Measurements from ENCODE around the gene DNAJC27.
A peak's percentile ranks its signal among the peaks of the same experiment; 100 is the strongest.

The DNAJC27 gene

DNA sequence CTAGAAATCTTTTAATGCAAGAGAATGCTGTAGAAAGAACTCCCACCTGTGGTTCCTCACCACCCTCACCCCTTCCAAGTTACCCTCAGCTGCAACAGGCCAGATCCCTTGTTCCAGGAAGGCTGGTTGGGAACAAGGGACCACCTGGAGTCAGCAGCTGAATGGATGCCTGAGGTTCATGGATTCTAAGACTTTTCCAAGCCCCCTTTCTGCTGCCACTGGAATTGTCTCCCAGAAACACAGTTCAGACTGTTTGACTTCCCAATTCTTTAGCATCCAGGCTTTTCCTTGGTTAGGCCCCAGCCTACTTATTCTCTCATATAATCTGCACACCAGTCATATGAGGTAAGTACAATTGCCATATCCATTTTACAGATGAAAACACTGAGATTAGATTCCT is 43.7 kb downstream of the DNAJC27 start:
- no peak overlapping the region for H3K4me3 ChIP-seq (ENCODE audit: low read length)
- no peaks in the 10 kb centered on the region for H3K9me3 ChIP-seq (ENCODE audit: control insufficient read depth, insufficient read depth, low read length)
- H3K4me1 ChIP-seq (ENCODE audit: control insufficient read depth, insufficient read depth, low read length) = 0 out of 2 replicates have a peak, but pooled peaks cover 1% of the 10 kb centered on the region
- no peaks in the 10 kb centered on the region for H3K27me3 ChIP-seq (ENCODE audit: control insufficient read depth, insufficient read depth, low read length)
- no peak for DNase-seq (ENCODE audit: low read depth, low spot score)
- H3K27ac ChIP-seq (ENCODE audit: low read length) = no peak overlapping the region
- no peaks in the 10 kb centered on the region; the same call in 1 of the 2 replicates for H3K36me3 ChIP-seq (ENCODE audit: control insufficient read depth, insufficient read depth, low read length)

DNA sequence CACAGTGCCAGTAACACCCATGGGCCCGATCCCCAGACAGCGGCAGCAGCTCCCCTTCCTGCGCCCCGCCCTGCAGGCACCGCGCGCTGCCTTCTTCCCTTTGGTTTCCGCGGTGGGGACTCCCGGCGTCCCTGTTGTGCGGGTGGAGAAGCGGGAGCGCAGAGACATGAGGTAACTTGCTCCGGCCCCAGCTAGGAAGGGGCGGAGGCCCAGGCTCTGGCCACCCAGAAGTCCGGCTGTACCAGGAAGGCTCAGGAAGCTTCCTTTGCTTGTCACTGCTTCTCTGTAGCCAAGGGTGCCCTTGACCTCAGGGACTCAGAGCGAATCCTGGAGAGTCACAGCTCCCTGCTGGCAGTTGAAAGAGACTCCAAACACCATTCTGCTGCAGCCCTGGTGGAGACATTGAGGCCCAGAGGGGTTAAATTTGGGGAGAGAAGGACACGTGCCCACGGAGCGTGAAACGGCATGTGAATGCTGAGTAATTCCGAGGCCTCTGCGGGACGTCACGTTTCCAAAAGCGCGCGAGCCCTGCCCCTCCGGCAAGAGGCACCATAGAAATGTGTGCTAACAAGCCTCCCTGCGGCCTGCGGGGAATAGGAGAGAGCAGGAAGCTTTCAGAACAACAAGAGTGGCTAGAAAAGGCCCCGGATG is 45.0 kb downstream of the DNAJC27 start:
- no CpG with 5 or more reads among the region's 33 CpGs for WGBS (ENCODE audit: insufficient coverage, insufficient read length)
- Histone ChIP-seq H3K27ac (ENCODE audit: low read length) (no peak overlapping the region), H3K36me3 (ENCODE audit: control insufficient read depth, insufficient read depth, low read length) (no peaks in the 10 kb centered on the region; the same call in 1 of the 2 replicates), H3K9me3 (ENCODE audit: control insufficient read depth, insufficient read depth, low read length) (no peaks in the 10 kb centered on the region), H3K4me1 (ENCODE audit: control insufficient read depth, insufficient read depth, low read length) (0 out of 2 replicates have a peak, but pooled peaks cover 1% of the 10 kb centered on the region), H3K4me3 (ENCODE audit: low read length) (no peak overlapping the region), H3K27me3 (ENCODE audit: control insufficient read depth, insufficient read depth, low read length) (no peaks in the 10 kb centered on the region)
- DNase-seq (ENCODE audit: low read depth, low spot score) = no peak

DNA sequence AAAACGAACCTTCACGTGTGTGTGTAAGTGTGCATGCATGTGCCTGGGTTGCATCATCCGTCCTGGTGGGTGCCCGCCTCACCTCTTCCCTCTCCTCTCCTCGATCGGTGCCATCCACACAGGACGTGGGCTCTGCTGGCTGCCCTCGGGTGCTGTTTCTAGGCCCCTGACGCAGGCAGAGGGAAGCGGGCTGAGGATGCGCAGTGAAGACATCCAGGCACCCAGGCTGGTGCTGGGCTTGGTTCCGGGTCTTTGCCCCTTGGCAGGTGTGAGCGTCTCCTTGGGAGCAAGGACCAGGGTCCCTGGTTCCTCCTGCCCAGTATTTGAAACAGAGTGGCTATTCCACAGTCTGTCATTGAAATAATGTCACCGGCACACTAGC is 45.5 kb downstream of the DNAJC27 start:
- Histone ChIP-seq H3K27me3 (ENCODE audit: control insufficient read depth, insufficient read depth, low read length) (no peaks in the 10 kb centered on the region), H3K4me3 (ENCODE audit: low read length) (no peak overlapping the region), H3K36me3 (ENCODE audit: control insufficient read depth, insufficient read depth, low read length) (no peaks in the 10 kb centered on the region; the same call in 1 of the 2 replicates), H3K27ac (ENCODE audit: low read length) (no peak overlapping the region), H3K4me1 (ENCODE audit: control insufficient read depth, insufficient read depth, low read length) (0 out of 2 replicates have a peak, but pooled peaks cover 1% of the 10 kb centered on the region), H3K9me3 (ENCODE audit: control insufficient read depth, insufficient read depth, low read length) (no peaks in the 10 kb centered on the region)
- DNase-seq (ENCODE audit: low read depth, low spot score) = no peak
- WGBS (ENCODE audit: insufficient coverage, insufficient read length) = no CpG with 5 or more reads among the region's 14 CpGs

DNA sequence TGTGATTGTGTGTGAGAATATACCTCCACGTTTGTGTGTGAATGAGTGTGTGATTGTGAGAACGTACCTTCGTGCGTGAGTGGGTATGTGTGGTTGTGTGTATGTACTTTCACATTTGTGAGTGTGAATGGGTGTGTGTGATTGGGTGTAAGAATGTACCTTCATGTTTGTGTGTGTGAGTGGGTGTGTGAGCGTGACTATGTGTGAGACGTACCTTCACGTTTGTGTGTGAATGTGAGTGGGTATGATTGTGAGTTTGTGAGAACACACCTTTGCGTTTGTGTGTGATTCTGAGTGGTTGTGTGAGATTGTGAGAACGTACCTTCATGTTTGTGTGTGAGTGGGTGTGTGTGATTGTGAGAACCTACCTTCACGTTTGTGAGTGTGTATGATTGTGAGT is 45.9 kb downstream of the DNAJC27 start:
- Histone ChIP-seq H3K9me3 (ENCODE audit: control insufficient read depth, insufficient read depth, low read length) (no peaks in the 10 kb centered on the region), H3K36me3 (ENCODE audit: control insufficient read depth, insufficient read depth, low read length) (no peaks in the 10 kb centered on the region; the same call in 1 of the 2 replicates), H3K27me3 (ENCODE audit: control insufficient read depth, insufficient read depth, low read length) (no peaks in the 10 kb centered on the region; the same call in 1 of the 2 replicates), H3K4me1 (ENCODE audit: control insufficient read depth, insufficient read depth, low read length) (peaks cover 1% of the 10 kb centered on the region; the same call in 1 of the 2 replicates), H3K4me3 (ENCODE audit: low read length) (no peak overlapping the region), H3K27ac (ENCODE audit: low read length) (no peak overlapping the region)
- WGBS (ENCODE audit: insufficient coverage, insufficient read length) = 100% methylated on average over 9 of the region's 10 CpGs
- DNase-seq (ENCODE audit: low read depth, low spot score) = no peak

DNA sequence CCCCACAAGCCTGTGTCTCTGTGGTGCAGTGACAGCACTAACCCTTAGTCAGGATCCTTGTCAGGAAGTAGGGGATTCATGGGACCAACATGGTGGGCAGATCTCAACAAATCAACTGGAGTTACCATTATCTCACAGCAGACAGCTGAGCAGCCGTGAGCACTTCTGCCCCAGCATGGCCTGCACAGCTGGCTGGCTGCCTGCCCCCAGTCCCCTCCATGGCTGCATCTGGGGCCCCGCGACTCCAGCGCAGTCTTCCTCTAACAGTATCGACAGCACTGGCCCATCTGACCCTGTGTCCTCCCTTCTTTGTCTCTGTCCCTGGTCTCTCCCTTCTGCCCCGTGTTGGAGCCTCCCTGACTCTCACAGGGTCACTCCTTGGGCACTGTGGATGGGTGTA is 47.0 kb downstream of the DNAJC27 start:
- no CpG with 5 or more reads among the region's 6 CpGs for WGBS (ENCODE audit: insufficient coverage, insufficient read length)

DNA sequence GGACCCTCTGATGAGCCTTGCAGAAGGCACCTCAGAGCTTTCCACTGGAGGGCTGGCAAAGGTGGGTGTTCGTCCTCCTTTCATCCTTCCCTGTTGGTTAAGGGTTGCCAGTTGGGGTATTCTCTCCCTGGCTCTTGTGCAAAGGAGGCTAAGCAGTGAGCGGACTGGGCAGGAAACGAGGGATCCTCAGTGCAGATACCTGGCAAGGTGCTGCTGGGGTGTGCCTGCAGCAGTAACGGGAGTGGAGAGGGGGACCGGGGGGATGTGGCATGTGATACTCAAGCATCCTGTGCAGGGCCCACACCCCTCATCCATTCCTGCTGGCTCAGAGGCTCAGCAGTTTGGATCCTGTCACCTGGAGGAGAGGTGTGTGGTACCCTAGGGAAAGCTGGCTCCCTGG is 47.5 kb downstream of the DNAJC27 start:
- Histone ChIP-seq H3K4me1 (ENCODE audit: control insufficient read depth, insufficient read depth, low read length) (peaks cover 1% of the 10 kb centered on the region; the same call in 1 of the 2 replicates), H3K9me3 (ENCODE audit: control insufficient read depth, insufficient read depth, low read length) (no peaks in the 10 kb centered on the region), H3K27ac (ENCODE audit: low read length) (no peak overlapping the region), H3K36me3 (ENCODE audit: control insufficient read depth, insufficient read depth, low read length) (no peaks in the 10 kb centered on the region; the same call in 1 of the 2 replicates), H3K27me3 (ENCODE audit: control insufficient read depth, insufficient read depth, low read length) (no peaks in the 10 kb centered on the region; the same call in 1 of the 2 replicates), H3K4me3 (ENCODE audit: low read length) (no peak overlapping the region)
- no peak for DNase-seq (ENCODE audit: low read depth, low spot score)
- WGBS (ENCODE audit: insufficient coverage, insufficient read length) = no CpG with 5 or more reads among the region's 5 CpGs

More for the DNA sequence above, 47.0 kb downstream of the DNAJC27 start:
- H3K4me3 ChIP-seq (ENCODE audit: low read length) = no peak overlapping the region
- DNase-seq (ENCODE audit: low read depth, low spot score) = no peak
- no peaks in the 10 kb centered on the region for H3K9me3 ChIP-seq (ENCODE audit: control insufficient read depth, insufficient read depth, low read length)
- H3K36me3 ChIP-seq (ENCODE audit: control insufficient read depth, insufficient read depth, low read length) = no peaks in the 10 kb centered on the region; the same call in 1 of the 2 replicates
- peaks cover 1% of the 10 kb centered on the region; the same call in 1 of the 2 replicates for H3K4me1 ChIP-seq (ENCODE audit: control insufficient read depth, insufficient read depth, low read length)
- no peaks in the 10 kb centered on the region; the same call in 1 of the 2 replicates for H3K27me3 ChIP-seq (ENCODE audit: control insufficient read depth, insufficient read depth, low read length)
- H3K27ac ChIP-seq (ENCODE audit: low read length) = no peak overlapping the region

DNA sequence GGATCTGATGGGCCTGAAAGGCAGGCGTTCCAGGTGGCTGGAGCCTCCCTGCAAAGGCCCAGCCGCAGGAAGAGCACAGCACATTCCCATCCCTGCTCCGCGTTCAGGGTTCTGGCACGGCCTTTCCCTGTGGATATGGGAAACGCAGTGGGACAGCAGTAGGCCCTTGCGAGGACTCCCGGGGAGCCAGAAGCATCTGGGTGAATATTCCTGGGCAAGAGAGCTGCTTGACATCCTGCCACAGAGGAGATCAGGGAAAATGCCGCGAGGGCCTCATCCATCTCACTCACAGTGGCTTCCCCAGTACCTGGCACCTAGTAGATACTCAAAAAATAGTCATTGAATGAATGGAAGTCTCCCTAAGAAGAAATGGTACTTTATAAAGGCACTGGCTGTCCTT is 48.6 kb downstream of the DNAJC27 start:
- Histone ChIP-seq H3K27ac (ENCODE audit: low read length) (no peak overlapping the region), H3K27me3 (ENCODE audit: control insufficient read depth, insufficient read depth, low read length) (no peaks in the 10 kb centered on the region; the same call in 1 of the 2 replicates), H3K9me3 (ENCODE audit: control insufficient read depth, insufficient read depth, low read length) (no peaks in the 10 kb centered on the region), H3K4me1 (ENCODE audit: control insufficient read depth, insufficient read depth, low read length) (peaks cover 1% of the 10 kb centered on the region; the same call in 1 of the 2 replicates), H3K36me3 (ENCODE audit: control insufficient read depth, insufficient read depth, low read length) (peaks cover 3% of the 10 kb centered on the region; the same call in 1 of the 2 replicates), H3K4me3 (ENCODE audit: low read length) (no peak overlapping the region)
- WGBS (ENCODE audit: insufficient coverage, insufficient read length) = no CpG with 5 or more reads among the region's 10 CpGs
- DNase-seq (ENCODE audit: low read depth, low spot score) = no peak

DNA sequence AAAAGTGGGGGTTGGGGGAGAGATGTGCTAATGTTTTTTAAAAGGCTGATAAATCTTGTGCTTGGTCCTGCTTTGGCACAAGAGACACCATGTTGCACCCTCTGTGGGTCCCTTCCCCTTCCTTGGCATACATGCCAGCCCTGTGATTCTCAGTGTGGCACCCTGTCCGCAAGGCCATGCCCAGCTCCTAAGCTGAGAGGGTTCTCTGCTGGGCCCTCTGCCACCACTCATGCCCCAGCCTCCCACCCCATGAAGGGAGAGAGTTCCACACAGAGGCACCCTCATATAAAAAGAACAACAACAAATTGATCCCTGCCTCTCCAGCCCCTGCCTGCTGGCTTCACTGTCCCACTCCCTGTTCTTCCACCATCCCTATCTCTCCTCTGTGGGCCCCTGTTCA is 49.2 kb downstream of the DNAJC27 start:
- no peak for DNase-seq (ENCODE audit: low read depth, low spot score)
- no peaks in the 10 kb centered on the region; the same call in 1 of the 2 replicates for H3K27me3 ChIP-seq (ENCODE audit: control insufficient read depth, insufficient read depth, low read length)
- H3K9me3 ChIP-seq (ENCODE audit: control insufficient read depth, insufficient read depth, low read length) = no peaks in the 10 kb centered on the region
- no peak overlapping the region for H3K4me3 ChIP-seq (ENCODE audit: low read length)
- H3K4me1 ChIP-seq (ENCODE audit: control insufficient read depth, insufficient read depth, low read length) = no peaks in the 10 kb centered on the region; the same call in 1 of the 2 replicates
- H3K36me3 ChIP-seq (ENCODE audit: control insufficient read depth, insufficient read depth, low read length) = peaks cover 3% of the 10 kb centered on the region; the same call in 1 of the 2 replicates
- WGBS (ENCODE audit: insufficient coverage, insufficient read length) = no CpG with 5 or more reads among the region's 1 CpG
- H3K27ac ChIP-seq (ENCODE audit: low read length) = no peak overlapping the region

DNA sequence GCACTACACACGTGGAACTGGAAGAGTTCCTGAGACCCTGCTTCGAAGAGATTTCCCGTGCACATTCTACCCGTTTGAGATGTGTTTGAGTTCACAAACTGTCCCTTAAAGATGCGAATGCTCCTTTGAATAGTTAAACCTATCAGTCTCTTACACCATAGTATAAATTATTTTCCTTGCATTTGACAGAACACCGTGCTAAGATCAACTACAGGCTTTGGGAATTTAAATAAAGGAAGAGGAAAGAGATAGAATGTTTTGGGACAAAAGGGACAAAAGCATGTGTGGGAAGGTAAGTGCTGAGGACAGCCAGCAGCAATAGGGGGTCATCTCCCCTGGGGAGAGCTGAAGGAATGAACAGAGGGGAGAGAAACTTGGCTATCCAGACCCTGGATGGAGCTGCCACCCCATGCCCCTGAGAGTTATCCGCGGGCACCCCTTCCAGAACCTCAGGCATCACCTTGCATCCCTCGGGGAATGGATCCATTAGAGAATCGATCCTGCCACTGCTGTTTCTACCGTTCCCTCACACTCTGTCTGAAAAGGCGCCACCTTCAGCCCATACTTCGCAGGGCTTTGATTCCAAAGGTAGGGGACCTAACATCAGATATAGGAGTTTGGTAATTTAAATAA is 50.8 kb downstream of the DNAJC27 start:
- Histone ChIP-seq H3K4me1 (ENCODE audit: control insufficient read depth, insufficient read depth, low read length) (no peaks in the 10 kb centered on the region; the same call in 1 of the 2 replicates), H3K27ac (ENCODE audit: low read length) (no peak overlapping the region), H3K27me3 (ENCODE audit: control insufficient read depth, insufficient read depth, low read length) (no peaks in the 10 kb centered on the region; the same call in 1 of the 2 replicates), H3K36me3 (ENCODE audit: control insufficient read depth, insufficient read depth, low read length) (0 out of 2 replicates have a peak, but pooled peaks cover 3% of the 10 kb centered on the region), H3K4me3 (ENCODE audit: low read length) (peak overlapping the region; percentile 69; the same call in 1 of the 2 replicates), H3K9me3 (ENCODE audit: control insufficient read depth, insufficient read depth, low read length) (no peaks in the 10 kb centered on the region)
- DNase-seq (ENCODE audit: low read depth, low spot score) = no peak
- no CpG with 5 or more reads among the region's 13 CpGs for WGBS (ENCODE audit: insufficient coverage, insufficient read length)

DNA sequence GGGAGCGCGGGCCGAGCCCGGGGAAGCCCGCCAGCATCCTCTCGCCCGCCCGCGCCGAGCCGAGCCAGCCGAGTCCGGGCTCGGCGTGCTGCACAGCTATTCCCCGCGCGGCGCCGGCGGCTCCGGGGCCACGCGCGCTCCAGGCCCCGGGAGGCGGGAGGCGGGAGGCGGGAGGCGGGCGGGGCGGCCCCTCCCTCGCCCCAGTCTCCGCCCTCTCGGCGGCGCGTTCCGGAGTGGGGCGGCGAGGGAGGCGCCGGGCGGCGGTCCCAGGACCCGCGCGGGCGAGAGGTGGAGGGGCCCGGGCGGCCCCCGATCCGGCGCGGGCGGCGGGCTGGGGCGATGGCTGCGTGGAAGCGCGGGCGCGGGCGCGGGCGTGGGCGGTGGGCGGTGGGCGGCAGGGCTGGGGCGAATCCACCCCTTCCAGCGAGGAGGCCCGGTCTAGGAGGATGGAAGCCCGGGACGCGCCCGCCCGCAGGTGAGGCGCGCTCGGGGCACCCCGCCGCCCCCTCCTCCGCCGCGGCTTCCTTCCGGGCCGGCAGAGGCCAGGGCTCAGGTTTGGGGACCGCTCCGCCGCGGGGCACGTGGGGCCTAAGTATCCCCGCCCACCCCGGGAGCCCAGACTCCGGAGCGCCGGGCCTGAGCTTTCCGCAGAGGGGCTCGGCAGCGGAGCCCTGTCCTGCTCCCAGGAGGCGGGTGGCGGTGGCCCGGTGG is 51.5 kb downstream of the DNAJC27 start, which contains the start of gene ADCY3:
Gene ADCY3, minus strand, starts transcription at position 140 of the 711 bp plus-strand sequence. CDS start 1,250 bp downstream, outside the sequence.
- Histone ChIP-seq H3K4me1 (ENCODE audit: control insufficient read depth, insufficient read depth, low read length) (no peaks in the 10 kb centered on the region; the same call in 1 of the 2 replicates), H3K4me3 (ENCODE audit: low read length) (peak within 1 kb of the TSS; percentile 69), H3K27ac (ENCODE audit: low read length) (no peak within 1 kb of the TSS), H3K27me3 (ENCODE audit: control insufficient read depth, insufficient read depth, low read length) (no peaks in the 10 kb centered on the region; the same call in 1 of the 2 replicates), H3K9me3 (ENCODE audit: control insufficient read depth, insufficient read depth, low read length) (no peaks in the 10 kb centered on the region), H3K36me3 (ENCODE audit: control insufficient read depth, insufficient read depth, low read length) (0 out of 2 replicates have a peak, but pooled peaks cover 3% of the 10 kb centered on the region)
- no CpG with 5 or more reads among the region's 103 CpGs for WGBS (ENCODE audit: insufficient coverage, insufficient read length)
- no peak for DNase-seq (ENCODE audit: low read depth, low spot score)

Data from iPS DF 6.9 (cell line).